GM19468 (cell line): Measurements from ENCODE around the gene HIPK4.
"Not testable (repeated sequence)": the region's sequence is repeated elsewhere in the genome, so short reads cannot be mapped to it uniquely, and the experiment has no call there.

Experiments used
- ATAC-seq: cut with Tn5 transposase; IDR thresholded peaks from one replicate; pipeline ENCODE4 v1.9.1; 2021; ENCODE audit warnings: mild to moderate bottlenecking, moderate library complexity, moderate number of reproducible peaks; ENCODE audit not compliant: unreplicated experiment; ENCODE audit errors: extremely low read depth

HIPK4 gene

DNA sequence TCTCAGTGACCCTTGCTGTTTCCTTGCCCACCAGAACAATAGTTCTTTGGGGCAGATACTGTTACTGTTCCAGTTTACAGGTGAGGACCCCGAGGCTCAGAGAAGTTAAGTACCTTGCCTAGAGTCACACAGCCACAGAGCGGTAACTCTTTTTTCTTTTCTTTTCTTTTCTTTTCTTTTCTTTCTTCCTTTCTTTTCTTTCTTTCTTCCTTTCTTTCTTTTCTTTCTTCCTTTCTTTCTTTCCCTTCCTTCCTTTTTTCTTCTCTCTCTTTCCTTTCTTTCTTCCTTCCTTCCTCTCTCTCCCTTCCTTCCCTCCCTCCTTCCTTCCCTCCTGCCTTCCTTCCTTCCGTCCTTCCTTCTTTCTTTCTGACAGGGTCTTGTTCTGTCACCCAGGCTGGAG, 28.1 kb upstream of the HIPK4 start:
- no peak for ATAC-seq

DNA sequence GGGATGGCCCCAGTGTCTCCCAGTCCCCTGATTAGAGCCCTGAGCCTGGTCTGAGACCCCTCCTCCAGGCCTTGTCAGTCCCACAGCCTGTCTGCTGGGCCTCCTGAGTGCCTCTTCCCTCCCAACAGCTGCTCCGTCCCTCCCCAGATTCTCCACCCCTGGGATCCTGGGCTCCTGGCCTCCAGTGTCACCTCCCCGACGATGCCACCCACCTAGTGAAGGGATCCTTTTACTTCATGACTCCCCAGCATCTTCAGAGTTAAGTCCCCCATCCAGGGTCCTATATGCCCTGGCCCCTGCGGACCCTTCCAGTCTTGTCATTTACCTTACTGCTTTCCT, 27.6 kb upstream of the HIPK4 start:
- ATAC-seq, result no peak

DNA sequence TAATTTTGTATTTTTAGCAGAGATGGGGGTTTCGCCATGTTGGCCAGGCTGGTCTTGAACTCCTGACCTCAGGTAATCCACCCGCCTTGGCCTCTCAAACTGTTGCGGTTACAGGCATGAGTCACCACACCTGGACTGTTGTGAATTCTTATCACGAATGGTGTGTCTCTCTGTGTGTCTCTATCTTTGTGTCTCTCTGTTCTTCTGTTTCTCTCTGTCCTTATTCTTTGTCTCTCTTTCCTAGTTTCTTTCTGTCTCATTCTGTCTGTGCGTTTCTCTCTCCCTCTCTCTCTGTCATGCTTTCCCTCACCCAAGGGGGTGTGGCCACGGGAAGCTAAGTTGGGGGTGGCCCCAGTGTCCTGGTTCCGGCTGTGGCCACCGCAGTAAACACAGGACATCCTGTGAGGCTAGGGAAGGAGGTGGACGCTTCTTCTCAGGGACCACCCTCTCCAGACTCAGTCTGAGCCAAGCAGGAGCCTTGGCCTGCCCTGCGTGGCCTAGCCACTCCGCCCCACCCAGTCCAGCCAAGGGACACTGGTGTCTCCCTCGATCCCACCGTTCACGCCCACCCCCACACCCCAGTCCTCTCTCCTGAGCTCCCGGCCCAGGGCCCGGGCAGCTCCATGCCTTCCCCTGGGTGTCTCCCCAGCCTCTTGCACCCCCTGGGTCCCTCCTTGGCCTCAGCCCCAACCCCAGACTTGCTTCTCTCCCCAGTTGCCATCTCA, 27.1 kb upstream of the HIPK4 start:
- ATAC-seq, result no peak

DNA sequence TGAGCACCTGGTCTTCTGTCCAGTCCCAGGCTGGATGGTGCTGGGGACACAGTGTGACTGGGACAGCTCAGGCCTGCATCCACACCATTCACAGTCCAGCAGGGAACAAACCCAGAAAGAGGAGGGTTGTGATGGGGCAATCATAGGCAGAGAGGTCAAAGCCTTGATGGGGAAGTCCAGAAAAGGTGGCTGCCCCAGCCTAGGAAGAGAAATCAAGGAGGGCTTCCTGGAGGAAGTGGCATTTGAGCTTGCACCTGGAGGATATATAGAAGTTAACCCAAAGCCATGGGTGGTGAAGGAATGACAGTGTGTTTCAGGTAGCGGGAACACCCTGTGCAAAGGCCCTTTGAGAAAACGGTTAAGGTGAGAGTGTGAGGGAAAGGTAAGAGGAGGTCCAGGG, 25.8 kb upstream of the HIPK4 start:
- no peak for ATAC-seq

DNA sequence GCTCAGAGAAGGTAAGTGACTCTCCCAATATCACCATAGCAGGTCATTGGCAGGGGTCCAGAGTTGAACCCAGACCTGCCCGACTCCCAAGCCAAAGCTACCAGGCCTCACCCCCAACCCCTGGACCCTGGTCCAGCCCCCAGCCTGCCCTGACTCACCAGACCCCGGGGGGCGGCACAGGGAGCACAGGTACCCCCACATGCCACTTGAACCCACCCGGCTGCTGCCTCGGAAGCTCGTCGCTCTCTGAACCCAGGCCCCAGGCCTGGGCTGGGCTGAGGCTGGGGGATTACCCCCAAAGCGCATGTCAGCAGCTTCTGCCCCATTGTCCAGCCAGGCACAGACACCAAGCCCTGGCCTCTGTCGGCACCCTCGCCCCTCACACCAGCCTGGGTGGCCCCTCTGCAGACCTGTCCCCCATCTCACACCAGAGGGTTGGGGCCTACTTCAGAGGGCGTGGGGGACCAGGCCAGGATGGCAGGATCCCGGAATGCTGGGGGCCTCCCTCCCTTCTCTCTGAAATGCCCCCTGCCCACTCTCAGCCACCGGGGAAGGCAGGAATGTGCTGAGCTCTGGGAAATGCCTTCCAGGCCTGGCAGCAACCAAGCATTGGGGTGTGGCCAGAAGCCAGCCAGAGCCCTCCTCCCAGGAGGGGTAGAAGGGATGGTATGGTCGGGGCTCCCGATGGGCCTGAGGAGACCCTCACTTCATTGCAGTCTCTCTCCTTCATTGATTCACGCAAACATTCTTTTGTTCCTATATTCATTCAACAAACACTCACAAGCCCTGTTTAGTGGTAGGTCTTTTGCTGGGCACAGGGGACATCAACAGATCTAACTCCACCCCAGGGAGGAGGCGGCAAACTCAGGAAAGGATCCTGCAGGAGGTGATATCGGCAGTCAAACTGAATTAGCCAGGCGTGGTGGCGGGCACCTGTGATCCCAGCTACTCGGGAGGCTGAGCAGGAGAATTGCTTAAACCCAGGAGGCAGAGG, 24.9 kb upstream of the HIPK4 start:
- no peak for ATAC-seq

DNA sequence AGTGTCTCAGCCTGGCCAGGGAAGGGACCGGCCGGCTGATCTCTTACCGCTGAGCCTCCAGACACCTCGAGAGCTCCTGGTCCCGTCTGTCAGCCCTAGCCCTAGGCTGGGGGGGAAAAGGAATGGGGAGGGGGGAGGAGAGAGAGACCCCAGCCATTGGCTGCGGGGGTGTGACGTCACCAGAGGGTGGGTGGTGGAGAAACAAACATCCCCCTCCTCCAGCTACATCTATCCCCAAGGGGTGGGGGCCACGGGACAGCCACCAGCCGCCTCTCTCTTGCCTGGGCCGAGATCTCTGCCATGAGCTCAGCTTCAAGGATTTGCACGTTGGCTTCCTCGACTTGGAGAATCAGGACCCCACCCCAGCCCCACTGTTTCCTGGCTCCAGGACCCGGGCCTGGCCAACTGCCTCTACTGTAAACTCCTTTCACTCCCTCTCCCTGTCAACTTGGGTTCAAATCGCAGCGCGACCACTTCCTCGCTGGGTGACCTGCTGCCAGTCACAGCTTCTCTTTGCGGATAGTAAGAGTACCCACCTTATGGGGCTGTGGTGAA, 23.4 kb upstream of the HIPK4 start, which contains the start of gene PRX:
TSS of gene PRX (minus strand) at position 88 of the 555 bp plus-strand sequence. CDS start 5,446 bp downstream, outside the sequence.
- ATAC-seq, result no peak

DNA sequence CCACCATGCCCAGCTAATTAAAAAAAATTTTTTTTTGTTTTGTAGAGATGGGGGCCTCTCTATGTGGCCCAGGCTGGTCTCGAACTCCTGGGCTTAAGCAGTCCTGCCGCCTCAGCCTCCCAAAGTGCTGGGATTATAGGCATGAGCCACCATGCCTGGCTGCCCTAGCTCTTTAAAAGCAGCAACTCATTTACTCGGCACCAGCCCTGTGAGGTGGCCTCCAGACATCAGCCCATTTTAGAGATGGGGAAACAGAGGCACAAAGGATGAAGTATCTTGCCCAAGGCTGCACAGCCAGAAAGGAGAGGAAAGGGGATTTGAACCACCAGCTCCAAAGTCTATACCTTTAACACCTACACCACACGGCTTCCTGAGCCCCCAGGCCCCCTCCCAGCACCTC, 22.9 kb upstream of the HIPK4 start:
- ATAC-seq, result no peak

DNA sequence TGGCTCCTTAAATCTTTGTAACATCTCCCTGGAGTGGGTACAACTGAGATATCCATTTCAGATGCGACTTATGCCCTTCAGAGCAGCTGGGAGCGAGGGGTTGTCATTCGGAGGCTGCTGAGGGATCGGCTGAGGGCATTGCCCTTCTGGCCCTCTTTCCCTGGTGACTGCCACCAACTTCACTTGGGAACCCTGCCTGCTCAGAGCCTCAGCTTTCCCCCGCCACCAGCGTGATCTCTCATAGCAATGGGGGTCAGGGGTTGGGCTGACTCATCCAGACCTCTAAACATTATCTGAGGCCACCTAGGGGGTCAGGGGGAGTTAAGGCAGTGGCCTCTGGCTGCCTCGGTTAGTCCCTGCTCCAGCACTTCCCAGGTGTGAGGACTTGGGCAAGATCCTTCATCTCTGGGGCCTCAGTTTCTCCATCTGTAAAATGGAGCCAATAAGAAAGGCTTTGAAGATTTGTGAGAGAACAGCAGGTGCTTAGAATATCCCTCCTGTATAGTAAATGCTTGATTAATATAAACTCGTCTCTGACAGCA, 22.0 kb upstream of the HIPK4 start:
- no peak for ATAC-seq

DNA sequence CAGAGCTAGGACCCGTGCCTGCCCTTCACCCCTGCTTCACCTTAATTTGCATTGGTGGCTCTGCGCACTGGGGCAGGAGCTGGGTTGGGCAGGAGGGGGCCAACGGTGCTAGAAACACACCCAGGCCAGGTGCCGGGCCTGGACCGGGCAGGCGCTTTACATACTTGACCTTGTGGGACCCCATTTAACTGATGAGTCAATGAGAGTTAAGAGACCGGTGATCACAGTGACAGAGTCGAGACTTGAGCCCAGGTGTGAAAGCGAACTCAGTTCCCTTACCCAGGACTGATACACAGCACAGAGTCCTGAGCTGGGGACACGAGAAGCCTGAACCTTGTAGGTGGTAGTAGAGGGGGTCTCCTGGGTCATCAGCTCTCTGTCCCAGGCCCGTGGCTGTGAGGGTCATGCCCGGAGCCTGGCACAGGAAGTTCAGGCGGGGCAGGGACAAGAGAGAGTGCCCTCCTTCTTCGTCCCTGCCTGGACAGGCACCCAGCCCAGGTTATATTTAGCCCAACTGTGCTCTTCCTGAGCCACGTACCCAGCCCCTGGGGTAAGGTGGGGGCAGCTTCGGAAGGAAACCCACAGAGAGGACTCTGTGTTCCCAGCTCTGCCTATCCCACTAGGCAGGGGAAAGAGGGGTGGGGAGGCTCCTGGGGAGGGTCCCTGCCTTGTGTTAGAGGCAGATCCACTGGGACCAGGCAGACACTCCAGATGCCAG, 21.3 kb upstream of the HIPK4 start:
- no peak for ATAC-seq

DNA sequence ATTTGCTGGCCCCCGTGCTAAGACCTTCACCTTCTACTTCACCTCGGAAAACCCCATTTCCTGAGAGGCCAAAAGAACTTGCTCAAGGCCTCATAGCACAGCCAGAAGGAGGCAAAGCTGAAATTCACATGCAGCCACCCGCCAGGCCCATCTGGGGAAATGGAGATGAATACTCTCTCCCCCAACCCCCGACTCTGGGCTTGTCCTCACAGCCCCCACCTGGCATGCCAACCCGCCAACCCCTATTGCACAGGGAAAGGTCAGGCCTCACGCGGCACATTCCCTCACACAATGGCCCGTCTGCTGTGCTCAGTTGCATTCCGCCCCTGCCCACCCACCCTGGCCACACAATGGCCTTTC, 20.0 kb upstream of the HIPK4 start:
- no peak for ATAC-seq

DNA sequence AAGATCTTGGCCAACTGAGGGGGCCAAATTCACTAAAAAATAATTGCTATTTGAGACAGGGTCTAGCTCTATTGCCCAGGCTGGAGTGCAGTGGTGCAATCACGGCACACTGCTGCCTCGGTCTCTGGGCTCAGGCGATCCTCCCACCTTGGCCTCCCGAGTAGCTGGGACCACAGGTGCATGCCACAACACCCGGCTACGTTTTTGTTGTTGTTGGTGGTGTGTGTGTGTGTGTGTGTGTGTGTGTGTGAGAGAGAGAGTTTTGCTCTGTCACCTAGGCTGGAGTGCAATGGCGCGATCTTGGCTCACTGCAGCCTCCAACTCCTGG, 18.6 kb upstream of the HIPK4 start:
- not testable (repeated sequence) for ATAC-seq

DNA sequence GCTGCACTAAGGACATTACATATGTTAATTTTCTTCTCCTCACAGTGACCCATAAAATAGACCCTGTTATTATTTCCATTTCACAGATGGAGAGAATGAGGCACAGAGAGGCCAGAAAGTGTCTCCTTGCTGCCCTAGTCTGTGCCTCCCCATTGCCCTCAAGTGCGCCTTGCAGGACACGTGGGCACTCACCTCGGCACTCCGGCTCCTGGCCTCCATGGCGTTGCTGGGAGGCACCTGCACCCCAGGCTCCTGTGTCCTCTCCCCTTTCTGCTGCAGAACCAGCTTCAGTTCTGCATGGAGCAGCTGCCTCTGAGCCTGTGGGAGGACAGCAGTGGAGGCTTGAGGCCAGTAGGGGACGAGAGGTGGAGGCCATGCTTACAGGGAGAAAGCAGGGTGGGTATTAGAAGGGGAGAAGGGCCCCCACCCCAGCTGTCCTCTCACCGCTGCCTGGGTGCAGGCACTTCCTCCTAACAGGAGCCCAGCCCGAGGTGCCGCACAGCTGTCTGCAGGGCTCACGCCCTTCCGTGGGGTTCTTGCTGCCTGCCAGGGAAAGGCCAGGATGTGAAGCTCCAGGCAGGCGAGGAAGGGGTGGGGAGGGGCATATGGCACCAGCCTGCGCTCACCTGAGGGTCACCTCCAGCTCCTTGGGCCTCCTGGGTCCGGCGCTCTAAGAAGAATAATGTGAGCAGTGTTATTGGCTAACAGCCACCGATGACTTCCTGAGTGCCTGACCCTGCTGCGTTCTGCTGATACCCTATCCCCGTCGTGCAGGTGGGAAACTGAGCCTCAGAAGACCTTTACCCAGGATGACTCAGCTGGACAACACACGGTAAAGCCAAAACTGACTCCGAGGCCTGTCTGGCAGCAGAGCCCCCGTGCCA, 18.0 kb upstream of the HIPK4 start:
- no peak for ATAC-seq

DNA sequence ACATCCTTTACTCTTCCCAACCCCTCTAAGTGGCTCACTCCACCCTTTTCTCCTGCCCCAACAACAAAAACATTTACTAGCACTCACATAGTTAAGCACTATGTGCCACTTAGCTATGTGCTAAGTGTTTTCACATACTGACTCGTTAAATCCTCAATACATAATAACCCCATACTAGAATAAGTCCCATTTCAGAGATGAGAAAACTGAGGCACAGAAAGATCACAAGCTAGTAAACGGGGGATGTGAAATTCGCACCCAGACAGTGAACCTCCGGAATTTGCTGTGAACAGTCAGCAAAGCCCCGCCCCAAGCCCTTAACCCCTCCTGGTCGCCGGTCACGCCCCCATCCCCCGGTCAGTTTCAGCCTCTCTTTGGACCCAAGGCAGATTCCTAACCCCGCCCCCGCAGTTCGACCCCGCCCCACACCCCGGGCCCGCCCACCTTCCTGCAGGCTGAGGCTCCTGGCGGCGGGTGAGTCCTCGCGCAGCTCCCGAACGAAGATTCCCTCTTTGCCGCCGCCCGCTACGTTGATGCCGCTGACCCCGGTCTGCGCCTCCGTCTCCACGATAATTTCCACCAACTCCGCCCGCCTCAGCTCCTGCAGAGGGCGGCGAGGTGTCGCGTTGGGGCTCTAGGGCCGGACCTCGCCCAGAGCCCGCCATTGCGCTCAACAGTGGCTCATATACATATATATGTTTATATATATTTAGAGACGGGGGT, 13.4 kb upstream of the HIPK4 start:
- no peak for ATAC-seq

DNA sequence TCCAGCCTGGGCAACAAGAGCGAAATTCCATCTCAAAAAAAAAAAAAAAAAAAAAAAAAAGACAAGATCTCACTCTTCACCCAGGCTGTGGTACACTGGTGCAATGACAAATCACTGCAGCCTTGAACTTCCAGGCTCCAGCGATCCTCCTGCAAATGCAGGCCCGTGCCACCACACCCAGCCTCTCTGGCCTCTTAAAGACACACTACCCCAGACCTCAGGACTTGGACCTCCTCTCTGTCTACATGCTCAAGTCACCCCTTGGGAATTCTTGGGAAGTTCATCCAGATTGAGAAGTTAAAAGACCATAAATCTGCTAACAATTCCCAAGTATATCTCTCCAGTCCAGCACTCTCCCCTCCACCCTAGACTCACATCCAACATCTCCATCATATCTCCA, 10.6 kb upstream of the HIPK4 start:
- no peak for ATAC-seq

DNA sequence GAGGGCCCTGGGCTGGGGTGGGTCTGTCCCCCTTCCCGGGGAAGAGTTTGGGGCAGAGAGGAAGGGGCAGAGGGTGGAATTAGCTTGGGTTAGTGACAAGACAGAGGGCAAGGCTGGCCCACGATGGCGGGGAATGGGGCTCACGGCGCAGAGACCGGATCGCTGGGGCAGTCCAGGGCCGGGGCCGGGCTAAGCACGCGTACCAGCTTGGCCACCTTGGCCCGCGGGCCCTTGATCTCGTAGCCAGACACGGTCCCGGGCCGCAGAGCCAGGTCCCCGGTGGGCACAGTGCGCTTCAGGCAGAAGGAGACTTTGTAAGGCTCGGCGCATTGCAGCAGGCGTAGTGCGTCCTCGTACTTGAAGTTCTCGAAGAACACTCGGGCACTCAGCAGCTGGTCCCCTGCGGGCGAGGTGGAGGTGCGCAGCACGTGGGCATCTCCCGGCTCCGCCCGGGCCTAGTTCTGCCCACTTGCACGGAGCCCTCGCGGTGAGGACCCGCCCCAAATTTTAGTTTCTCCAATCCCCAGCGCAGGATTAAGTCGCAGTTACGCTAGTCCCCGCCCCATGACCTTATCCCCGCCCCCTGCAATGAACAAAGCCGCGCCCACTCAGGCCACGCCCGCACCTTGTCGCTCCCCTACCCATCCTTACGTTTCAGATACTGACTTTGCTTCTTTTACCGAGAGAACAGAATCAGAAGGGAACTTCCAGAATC, 8.6 kb upstream of the HIPK4 start:
- ATAC-seq, result no peak

DNA sequence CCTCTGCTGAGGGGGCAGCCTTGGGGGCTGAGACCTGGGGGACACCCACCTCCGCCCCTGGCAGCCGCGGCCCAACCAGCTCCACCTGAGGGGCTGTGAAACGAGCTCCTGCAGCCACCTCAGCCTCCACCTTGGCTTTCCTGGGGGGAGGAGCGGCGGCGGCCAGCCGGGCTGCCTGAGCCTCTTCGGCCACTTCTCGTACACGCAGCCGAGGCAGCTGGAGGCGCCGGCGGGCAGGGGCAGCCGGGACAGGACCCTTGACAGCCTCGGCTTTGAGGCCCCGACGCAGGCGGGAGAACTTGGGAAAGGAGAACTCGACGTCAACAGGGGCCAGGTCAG, 7.6 kb upstream of the HIPK4 start:
- ATAC-seq, result no peak

DNA sequence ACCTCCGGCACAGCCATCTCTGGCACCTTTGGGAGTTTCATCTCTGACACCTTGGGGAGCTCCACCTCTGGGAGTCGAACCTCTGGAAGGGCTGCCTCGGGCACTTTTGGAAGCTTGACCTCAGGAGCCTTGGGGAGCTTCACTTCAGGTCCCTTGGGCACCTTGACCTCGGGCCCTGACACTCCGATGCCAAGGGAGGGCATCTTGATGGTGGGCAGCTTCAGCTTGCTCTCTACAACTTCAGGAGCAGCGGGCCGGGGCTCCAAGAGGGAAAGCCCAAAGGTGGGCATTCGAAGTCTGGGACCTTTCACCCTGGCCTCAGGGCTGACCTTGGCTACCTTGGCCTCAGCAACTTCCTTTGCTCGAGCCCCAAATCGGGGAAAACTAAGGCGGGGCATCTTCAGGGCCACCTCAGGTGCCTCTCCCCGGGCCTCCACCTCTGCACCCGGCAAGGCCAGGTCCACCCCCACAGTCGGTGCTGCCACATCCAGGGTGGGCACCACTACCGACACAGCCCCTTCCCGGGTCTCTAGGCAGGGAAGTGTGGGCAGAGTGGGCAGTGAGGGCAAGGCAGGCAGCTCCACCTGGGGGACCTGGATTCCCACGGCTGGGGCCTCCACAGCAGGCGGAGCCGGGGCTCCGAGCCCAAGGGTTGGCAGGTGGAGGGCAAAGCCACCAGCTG, 7.0 kb upstream of the HIPK4 start:
- ATAC-seq, result no peak

DNA sequence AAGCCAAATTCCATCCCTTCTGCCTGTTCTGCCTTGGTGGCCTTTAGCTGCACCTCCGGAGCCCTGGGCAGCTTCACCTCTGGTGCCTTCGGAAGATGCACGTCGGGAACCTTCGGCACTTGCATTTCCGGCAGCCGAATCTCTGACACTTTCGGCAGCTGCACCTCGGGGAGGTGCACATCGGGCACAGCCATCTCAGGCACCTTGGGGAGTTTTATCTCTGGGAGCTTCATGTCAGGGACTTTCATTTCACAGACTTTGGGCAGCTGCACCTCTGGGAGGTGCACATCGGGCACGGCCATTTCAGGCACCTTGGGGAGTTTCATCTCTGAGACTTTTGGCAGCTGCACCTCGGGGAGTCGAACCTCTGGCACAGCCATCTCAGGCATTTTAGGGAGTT, 6.0 kb upstream of the HIPK4 start:
- ATAC-seq, result no peak
